IMR-90 (cell line): ENCODE results near the gene SEMA3C. TPM values are rescaled to one million over a fixed set of nuclear protein-coding genes. Genes with fewer than 3 reads are reported as not detected.

Experiments used
- ATAC-seq: fragments of 200-7000 bp; cut with Tn5 transposase; 2 replicates; pipeline ENCODE4 v1.9.1; 2020; ENCODE audit warnings: low read depth, mild to moderate bottlenecking, moderate library complexity
- BruUV-seq: library from RNA; stranded (reverse); fragments of 400-500 nt; replicated peaks from 2 replicates; lab custom pipeline; 2021; lab: Mats Ljungman, UMichigan
- CTCF ChIA-PET: fragments of 300-600 bp; formaldehyde crosslinking; extraction: SDS; loops from one replicate; lab custom pipeline; 2021; ENCODE audit warnings: antibody characterized with exemption; lab: Yijun Ruan, JAX
- POLR2A ChIA-PET: fragments of 300-600 bp; sonication (Branson Sonifier 250); formaldehyde crosslinking; loops from one replicate; lab custom pipeline; 2022; ENCODE audit warnings: antibody characterized with exemption; ENCODE audit not compliant: unreplicated experiment; lab: Charles Lee
- DNase-seq: peaks from one replicate; pipeline ENCODE4 v3.0.0; 2013
- H2AFZ ChIP-seq: replicated peaks from 2 replicates; pipeline ENCODE3; 2013; ENCODE audit warnings: low read length, mild to moderate bottlenecking; ENCODE audit not compliant: poor library complexity
- H2AK5ac ChIP-seq: 2 replicates; pipeline ENCODE4 v1.6.1; 2013; ENCODE audit warnings: low read depth, low read length, inconsistent platforms
- H2AK9ac ChIP-seq: replicated peaks from 2 replicates; pipeline ENCODE3; 2013; ENCODE audit warnings: mild to moderate bottlenecking, low read depth, low read length, moderate library complexity; ENCODE audit not compliant: poor library complexity
- H2BK120ac ChIP-seq: 2 replicates; pipeline ENCODE4 v1.6.1; 2013; ENCODE audit warnings: low read depth, low read length, inconsistent platforms
- H2BK15ac ChIP-seq: 3 replicates; pipeline ENCODE4 v1.6.1; 2013; ENCODE audit warnings: low read depth, low read length, inconsistent platforms
- H2BK20ac ChIP-seq: 2 replicates; pipeline ENCODE4 v1.6.1; 2013; ENCODE audit warnings: low read depth, mild to moderate bottlenecking, inconsistent platforms, low read length, moderate library complexity
- H2BK5ac ChIP-seq: 2 replicates; pipeline ENCODE4 v1.6.1; 2013; ENCODE audit warnings: mild to moderate bottlenecking, low read depth, low read length, inconsistent platforms; ENCODE audit not compliant: poor library complexity, severe bottlenecking
- H3K14ac ChIP-seq: replicated peaks from 2 replicates; pipeline ENCODE4 v1.6.1; 2013; ENCODE audit warnings: low read depth, low read length, inconsistent platforms
- H3K18ac ChIP-seq: 2 replicates; pipeline ENCODE4 v1.6.1; 2013; ENCODE audit warnings: low read depth, low read length, control low read depth
- H3K23ac ChIP-seq: 2 replicates; pipeline ENCODE4 v1.6.1; 2013; ENCODE audit warnings: low read depth, low read length, inconsistent platforms
- H3K27ac ChIP-seq: 2 replicates; pipeline ENCODE4 v1.5.1; 2013; ENCODE audit warnings: mild to moderate bottlenecking, control low read depth, low read length; ENCODE audit not compliant: insufficient read depth
- H3K27me3 ChIP-seq: 2 replicates; pipeline ENCODE4 v1.6.1; 2013; ENCODE audit warnings: low read length; ENCODE audit not compliant: control insufficient read depth, insufficient read depth
- H3K36me3 ChIP-seq: 2 replicates; pipeline ENCODE4 v1.6.1; 2013; ENCODE audit warnings: low read length, mixed read lengths; ENCODE audit not compliant: control insufficient read depth, insufficient read depth
- H3K4ac ChIP-seq: 2 replicates; pipeline ENCODE4 v1.6.1; 2013; ENCODE audit warnings: low read depth, low read length, inconsistent platforms
- H3K4me1 ChIP-seq: 2 replicates; pipeline ENCODE4 v1.6.1; 2013; ENCODE audit warnings: low read length, mixed read lengths; ENCODE audit not compliant: control insufficient read depth, insufficient read depth
- H3K4me2 ChIP-seq: 2 replicates; pipeline ENCODE4 v1.6.1; 2013; ENCODE audit warnings: low read depth, mild to moderate bottlenecking, control low read depth, low read length, moderate library complexity
- H3K4me3 ChIP-seq: 2 replicates; pipeline ENCODE4 v1.5.1; 2013; ENCODE audit warnings: low read depth, mild to moderate bottlenecking, control low read depth, low read length, moderate library complexity; ENCODE audit not compliant: insufficient read depth
- H3K56ac ChIP-seq: 2 replicates; pipeline ENCODE4 v1.6.1; 2013; ENCODE audit warnings: low read length, inconsistent platforms; ENCODE audit not compliant: insufficient read depth; ENCODE audit errors: extremely low read depth
- H3K79me1 ChIP-seq, 2 experiments: 2 replicates each; pipeline ENCODE4 v1.6.1; 2013; ENCODE audit warnings: low read length in 2 of 2, inconsistent platforms in 1 of 2, low read depth in 1 of 2
- H3K9ac ChIP-seq: 2 replicates; pipeline ENCODE4 v1.6.1; 2013; ENCODE audit warnings: low read depth, low read length, control low read depth
- H3K9me1 ChIP-seq: 2 replicates; pipeline ENCODE4 v1.6.1; 2013; ENCODE audit warnings: low read length, inconsistent platforms; ENCODE audit not compliant: insufficient read depth
- H3K9me3 ChIP-seq: 2 replicates; pipeline ENCODE4 v1.6.1; 2013; ENCODE audit warnings: low read length; ENCODE audit not compliant: control insufficient read depth, insufficient read depth
- H4K20me1 ChIP-seq: 2 replicates; pipeline ENCODE4 v1.6.1; 2013; ENCODE audit warnings: low read length, inconsistent platforms; ENCODE audit not compliant: insufficient read depth
- H4K5ac ChIP-seq: 2 replicates; pipeline ENCODE4 v1.6.1; 2013; ENCODE audit warnings: mild to moderate bottlenecking, low read depth, low read length, control low read depth
- H4K8ac ChIP-seq, 2 experiments: 2 replicates each; pipeline ENCODE4 v1.6.1; 2013; ENCODE audit warnings: low read depth in 2 of 2, low read length in 2 of 2, control low read depth in 1 of 2, inconsistent platforms in 1 of 2
- H4K91ac ChIP-seq: 2 replicates; pipeline ENCODE4 v1.6.1; 2013; ENCODE audit warnings: low read depth, low read length, inconsistent platforms; ENCODE audit not compliant: insufficient read depth
- BHLHE40 ChIP-seq: fragments of 150-350 bp; IDR thresholded peaks from 2 replicates; pipeline ENCODE4 v1.6.1; 2016; ENCODE audit warnings: mild to moderate bottlenecking, low read depth, low read length
- CEBPB ChIP-seq: IDR thresholded peaks from 2 replicates; pipeline ENCODE4 v1.6.1; 2012; ENCODE audit warnings: low read depth, low read length, improper control_type of control experiment
- CHD1 ChIP-seq: IDR thresholded peaks from 2 replicates; pipeline ENCODE4 v1.6.1; 2012; ENCODE audit warnings: low read depth, low read length, improper control_type of control experiment
- FOS ChIP-seq: fragments of 150-350 bp; IDR thresholded peaks from 2 replicates; pipeline ENCODE4 v1.6.1; 2016; ENCODE audit warnings: low read depth, low read length
- MAFK ChIP-seq: IDR thresholded peaks from 2 replicates; pipeline ENCODE4 v1.6.1; 2012; ENCODE audit warnings: low read depth, low read length, improper control_type of control experiment
- MAZ ChIP-seq: IDR thresholded peaks from 2 replicates; pipeline ENCODE4 v1.6.1; 2012; ENCODE audit warnings: low read depth, mild to moderate bottlenecking, low read length, improper control_type of control experiment, moderate library complexity, borderline replicate concordance
- MXI1 ChIP-seq: IDR thresholded peaks from 2 replicates; pipeline ENCODE4 v1.6.1; 2012; ENCODE audit warnings: low read depth, mild to moderate bottlenecking, low read length, moderate library complexity, borderline replicate concordance
- NFE2L2 ChIP-seq: fragments of 150-350 bp; IDR thresholded peaks from 2 replicates; pipeline ENCODE4 v1.6.1; 2016; ENCODE audit warnings: low read depth, mild to moderate bottlenecking, low read length
- POLR2A ChIP-seq: IDR thresholded peaks from 2 replicates; pipeline ENCODE4 v1.6.1; 2012; ENCODE audit warnings: mild to moderate bottlenecking, low read depth, low read length
- RAD21 ChIP-seq: IDR thresholded peaks from 2 replicates; pipeline ENCODE4 v1.6.1; 2012; ENCODE audit warnings: low read length, improper control_type of control experiment
- RCOR1 ChIP-seq: IDR thresholded peaks from 2 replicates; pipeline ENCODE4 v1.6.1; 2012; ENCODE audit warnings: mild to moderate bottlenecking, low read length, improper control_type of control experiment; ENCODE audit not compliant: insufficient replicate concordance
- RFX5 ChIP-seq: IDR thresholded peaks from 2 replicates; pipeline ENCODE4 v1.8.0; 2012; ENCODE audit warnings: low read depth, mild to moderate bottlenecking, low read length, moderate library complexity
- SMC3 ChIP-seq: fragments of 150-350 bp; IDR thresholded peaks from 2 replicates; pipeline ENCODE4 v1.6.1; 2016; ENCODE audit warnings: low read depth, mild to moderate bottlenecking, antibody characterized with exemption, low read length, moderate library complexity
- WGBS, 2 experiments: methylation state at CpG; one replicate each; pipeline versions ENCODE4 v1.1.5 to v1.1.7; 2013; ENCODE audit warnings: missing lambda C conversion rate in 2 of 2; ENCODE audit not compliant: insufficient read length in 1 of 2; ENCODE audit errors: extremely low coverage in 2 of 2; 5-methylcytosine and 5-hydroxymethylcytosine counted together
- dilution Hi-C: fragments of 300-500 bp; cut with HindIII; formaldehyde crosslinking; loops from one replicate; pipeline ENCODE4 v1.14.3; 2018; ENCODE audit warnings: low sequenced_read_pairs; ENCODE audit not compliant: unreplicated experiment
- in situ Hi-C: fragments of 300-500 bp; cut with MboI; formaldehyde crosslinking; loops from 3 replicates; pipeline ENCODE4 v1.14.3; 2019; ENCODE audit warnings: low sequenced_read_pairs, inconsistent platforms, mixed read lengths
- intact Hi-C: fragments of 100-400 bp; cut with micrococcal nuclease; formaldehyde crosslinking; loops from 2 replicates; pipeline ENCODE4 v1.10.0; 2022
- polyA plus RNA-seq, 3 experiments: library from polyadenylated mRNA; depleted of rRNA; stranded (reverse); fragments of >200 nt; gene quantifications; 2 replicates each; pipeline ENCODE4 v1.2.3, GENCODE V29; 2012; ENCODE audit warnings: low replicate concordance in 1 of 3
- total RNA-seq: library from RNA; depleted of rRNA; stranded (reverse); fragments of >200 nt; gene quantifications from 2 replicates; pipeline ENCODE4 v1.2.3, GENCODE V29; 2012
- TF ChIP-seq, protein P1 (sequence below): fragments of 150-350 bp; IDR thresholded peaks from 2 replicates; pipeline ENCODE4 v1.6.1; 2017; ENCODE audit warnings: mild to moderate bottlenecking, antibody characterized with exemption, low read length, low read depth
- TF ChIP-seq, protein P2 (sequence below): fragments of 150-350 bp; IDR thresholded peaks from 2 replicates; pipeline ENCODE4 v1.6.1; 2016; ENCODE audit warnings: low read depth, mild to moderate bottlenecking, low read length, moderate library complexity, borderline replicate concordance
- TF ChIP-seq, protein P3 (sequence below): conservative IDR thresholded peaks from 2 replicates; pipeline ENCODE4 v1.5.1; 2012; ENCODE audit warnings: mild to moderate bottlenecking, low read depth, low read length, improper control_type of control experiment

SEMA3C gene
- total and polyA plus RNA-seq, 2 of the 4 experiments (the other 2 are of a cell fraction), result 21.2 to 97.1 TPM

DNA sequence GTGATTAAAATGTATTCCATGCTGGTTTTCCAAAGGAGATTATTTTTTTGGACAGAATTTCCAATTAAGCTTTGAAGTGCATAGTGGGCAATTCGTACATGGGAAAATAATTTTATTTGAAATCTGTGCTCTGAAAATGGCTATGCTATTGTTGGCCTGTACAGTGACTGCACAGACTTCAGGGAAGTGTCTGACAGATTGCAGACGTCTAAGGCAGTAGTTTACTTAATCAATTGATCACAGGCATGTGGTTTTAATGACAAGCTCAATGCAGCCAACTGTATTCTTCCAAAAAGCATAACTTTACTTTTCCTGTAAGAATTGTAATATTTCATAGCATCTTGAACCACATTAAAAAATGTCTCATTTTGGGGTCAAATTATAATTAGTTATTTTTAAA lies 102.0 kb downstream of the SEMA3C start:
- dilution Hi-C loops, result no loop called here
- CTCF ChIA-PET, result interaction anchor here (0.6 kb wide), 1 partner anchor 11 kb away, joined by 3 read pairs; no protein-coding TSS in a partner anchor

More for the DNA sequence above, 102.0 kb downstream of the SEMA3C start:
- POLR2A ChIA-PET, result no interaction called here
- H2AFZ ChIP-seq, result no peak overlapping the region
- in situ Hi-C loops (no loop called here), intact Hi-C loops (no loop called here)
- BruUV-seq, result no TSS peak
- no peak for ATAC-seq
- no peak overlapping the region for H2BK120ac ChIP-seq
- no peak overlapping the region for H3K23ac ChIP-seq
- WGBS, 2 experiments, result no CpG with 5 or more reads among the region's 2 CpGs
- no peak overlapping the region for H3K4me2 ChIP-seq
- no peak overlapping the region for H3K14ac ChIP-seq
- no peak overlapping the region for H2BK5ac ChIP-seq
- no peak overlapping the region for H3K4ac ChIP-seq
- no peak overlapping the region for H2BK20ac ChIP-seq
- H3K9ac ChIP-seq, result no peak overlapping the region
- H3K79me1 ChIP-seq, result no peaks in the 10 kb centered on the region; a peak in 1 of 4 replicates
- H3K4me1 ChIP-seq, result no peaks in the 10 kb centered on the region
- H3K56ac ChIP-seq, result no peak overlapping the region
- H3K36me3 ChIP-seq, result no peaks in the 10 kb centered on the region
- DNase-seq, result no peak
- H2AK5ac ChIP-seq, result no peak overlapping the region
- H3K4me3 ChIP-seq, result no peak overlapping the region
- TF ChIP-seq, protein P1, sequence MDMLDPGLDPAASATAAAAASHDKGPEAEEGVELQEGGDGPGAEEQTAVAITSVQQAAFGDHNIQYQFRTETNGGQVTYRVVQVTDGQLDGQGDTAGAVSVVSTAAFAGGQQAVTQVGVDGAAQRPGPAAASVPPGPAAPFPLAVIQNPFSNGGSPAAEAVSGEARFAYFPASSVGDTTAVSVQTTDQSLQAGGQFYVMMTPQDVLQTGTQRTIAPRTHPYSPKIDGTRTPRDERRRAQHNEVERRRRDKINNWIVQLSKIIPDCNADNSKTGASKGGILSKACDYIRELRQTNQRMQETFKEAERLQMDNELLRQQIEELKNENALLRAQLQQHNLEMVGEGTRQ, result no peak
- TF ChIP-seq CHD1 (no peak), MXI1 (no peak), POLR2A (no peak), RCOR1 (no peak), BHLHE40 (no peak), MAFK (no peak), MAZ (no peak), RFX5 (no peak), FOS (no peak), RAD21 (no peak), NFE2L2 (no peak), CEBPB (no peak), SMC3 (no peak)
- TF ChIP-seq, protein P2, sequence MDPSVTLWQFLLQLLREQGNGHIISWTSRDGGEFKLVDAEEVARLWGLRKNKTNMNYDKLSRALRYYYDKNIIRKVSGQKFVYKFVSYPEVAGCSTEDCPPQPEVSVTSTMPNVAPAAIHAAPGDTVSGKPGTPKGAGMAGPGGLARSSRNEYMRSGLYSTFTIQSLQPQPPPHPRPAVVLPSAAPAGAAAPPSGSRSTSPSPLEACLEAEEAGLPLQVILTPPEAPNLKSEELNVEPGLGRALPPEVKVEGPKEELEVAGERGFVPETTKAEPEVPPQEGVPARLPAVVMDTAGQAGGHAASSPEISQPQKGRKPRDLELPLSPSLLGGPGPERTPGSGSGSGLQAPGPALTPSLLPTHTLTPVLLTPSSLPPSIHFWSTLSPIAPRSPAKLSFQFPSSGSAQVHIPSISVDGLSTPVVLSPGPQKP, result no peak
- TF ChIP-seq, protein P3, sequence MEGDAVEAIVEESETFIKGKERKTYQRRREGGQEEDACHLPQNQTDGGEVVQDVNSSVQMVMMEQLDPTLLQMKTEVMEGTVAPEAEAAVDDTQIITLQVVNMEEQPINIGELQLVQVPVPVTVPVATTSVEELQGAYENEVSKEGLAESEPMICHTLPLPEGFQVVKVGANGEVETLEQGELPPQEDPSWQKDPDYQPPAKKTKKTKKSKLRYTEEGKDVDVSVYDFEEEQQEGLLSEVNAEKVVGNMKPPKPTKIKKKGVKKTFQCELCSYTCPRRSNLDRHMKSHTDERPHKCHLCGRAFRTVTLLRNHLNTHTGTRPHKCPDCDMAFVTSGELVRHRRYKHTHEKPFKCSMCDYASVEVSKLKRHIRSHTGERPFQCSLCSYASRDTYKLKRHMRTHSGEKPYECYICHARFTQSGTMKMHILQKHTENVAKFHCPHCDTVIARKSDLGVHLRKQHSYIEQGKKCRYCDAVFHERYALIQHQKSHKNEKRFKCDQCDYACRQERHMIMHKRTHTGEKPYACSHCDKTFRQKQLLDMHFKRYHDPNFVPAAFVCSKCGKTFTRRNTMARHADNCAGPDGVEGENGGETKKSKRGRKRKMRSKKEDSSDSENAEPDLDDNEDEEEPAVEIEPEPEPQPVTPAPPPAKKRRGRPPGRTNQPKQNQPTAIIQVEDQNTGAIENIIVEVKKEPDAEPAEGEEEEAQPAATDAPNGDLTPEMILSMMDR, result no peak
- H2BK15ac ChIP-seq, result no peak overlapping the region
- no peak overlapping the region for H3K18ac ChIP-seq
- no peak overlapping the region for H4K5ac ChIP-seq
- H3K27ac ChIP-seq, result no peak overlapping the region
- no peaks in the 10 kb centered on the region for H3K9me3 ChIP-seq
- H4K91ac ChIP-seq, result no peak overlapping the region
- no peaks in the 10 kb centered on the region for H3K9me1 ChIP-seq
- H4K20me1 ChIP-seq, result no peaks in the 10 kb centered on the region
- H4K8ac ChIP-seq, result no peak overlapping the region
- no peaks in the 10 kb centered on the region for H3K27me3 ChIP-seq
- H2AK9ac ChIP-seq, result no peak overlapping the region
